Mucosa of descending colon (tissue), 3 donors: ENCODE data around the gene NPTXR. TPM values are rescaled to one million over a fixed set of nuclear protein-coding genes. Genes with fewer than 3 reads are reported as not detected.

ENCODE experiments used
- ATAC-seq: fragments of 200-7000 bp; cut with Tn5 transposase; one replicate; pipeline ENCODE4 v1.9.1; 2020; ENCODE audit warnings: mild to moderate bottlenecking, moderate library complexity
- DNase-seq, 3 donors: peaks; one replicate each; pipeline ENCODE4 v3.0.0-alpha.2; 2020
- H3K36me3 ChIP-seq: fragments of 200-600 bp; one replicate; pipeline ENCODE4 v1.8.0; 2021; ENCODE audit warnings: low read depth, mild to moderate bottlenecking
- H3K4me1 ChIP-seq: fragments of 200-600 bp; one replicate; pipeline ENCODE4 v1.8.0; 2021; ENCODE audit warnings: low read depth, mild to moderate bottlenecking
- H3K4me3 ChIP-seq: fragments of 200-600 bp; one replicate; pipeline ENCODE4 v1.8.0; 2021; ENCODE audit warnings: mild to moderate bottlenecking
- H3K9me3 ChIP-seq: fragments of 200-600 bp; one replicate; pipeline ENCODE4 v1.8.0; 2021; ENCODE audit warnings: mild to moderate bottlenecking
- CTCF ChIP-seq: fragments of 200-600 bp; IDR thresholded peaks from one replicate; pipeline ENCODE4 v1.8.0; 2022; ENCODE audit warnings: antibody characterized with exemption, mild to moderate bottlenecking
- intact Hi-C, 2 donors: fragments of 100-400 bp; cut with DNase I in 1 of 2; cut with micrococcal nuclease in 1 of 2; formaldehyde crosslinking; loops; one replicate each; pipeline versions ENCODE4 v1.11.0 to v1.11.1; 2022; cut with DNase I, micrococcal nuclease
- total RNA-seq, 3 donors: library from RNA; stranded (reverse); fragmentation: NEBNext Ultra II Directional in 2 of 3; extraction: Animal tissue kit (Norgen Biotek cat#: 25700) in 2 of 3; gene quantifications; one replicate each; pipeline versions ENCODE4 v1.2.1 to v1.2.4, GENCODE V29; 2021 to 2023
- donor health status: DM: no; HTN: no; CAD: no; lungs with moderate emphysema.
- donor health status: DM: no; HTN: no; CAD: no.
- donor health status: DM: no; HTN: yes; CAD: no.

Gene NPTXR
- total RNA-seq, 3 donors from 2014 or later = 0.84 to 15.5 (median 1.2) TPM

DNA sequence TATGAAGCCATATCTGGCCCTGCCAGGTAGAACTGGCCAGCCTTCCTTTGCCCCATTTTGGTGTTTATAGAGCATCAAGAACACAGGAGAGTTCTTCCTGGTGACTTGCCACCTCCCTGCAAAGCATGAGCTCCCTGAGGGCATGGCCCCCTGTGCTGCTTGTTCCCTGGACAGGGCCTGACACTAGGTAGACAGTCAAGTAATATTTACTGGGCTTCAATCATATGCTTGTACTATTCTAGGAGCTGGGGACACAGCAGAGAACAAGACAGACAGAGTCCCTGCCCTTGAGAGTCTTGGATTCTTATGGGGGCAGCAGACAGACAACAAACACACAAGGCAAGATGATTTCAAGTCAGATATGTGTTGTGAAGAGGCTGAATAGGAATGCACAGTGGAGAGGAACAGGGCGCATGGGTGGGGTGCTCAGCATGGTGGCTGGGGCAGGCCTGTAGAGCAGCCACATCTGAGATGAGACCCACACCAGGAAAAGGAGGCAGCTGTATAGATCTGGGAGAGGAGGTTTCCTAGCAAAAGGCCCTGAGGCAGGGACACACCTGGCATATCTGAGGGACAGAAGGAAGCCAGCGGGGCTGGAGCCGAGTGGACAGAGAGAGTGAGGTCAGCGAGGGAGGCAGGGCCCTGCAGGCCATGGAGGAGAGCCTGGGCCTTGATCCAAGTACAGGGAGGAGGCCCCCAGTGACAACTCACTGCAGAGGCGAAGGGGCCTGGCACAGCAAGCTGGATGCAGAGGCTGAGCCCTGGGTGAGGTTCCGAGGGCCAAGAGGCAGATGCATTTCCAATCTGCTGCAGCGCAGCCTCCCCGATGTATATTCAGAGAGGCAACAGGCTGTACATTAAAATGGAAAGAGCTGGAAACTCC, 38.4 kb upstream of the NPTXR start:
- Histone ChIP-seq H3K9me3 (no peaks in the 10 kb centered on the region), H3K36me3 (no peaks in the 10 kb centered on the region), H3K4me3 (no peak overlapping the region), H3K4me1 (no peaks in the 10 kb centered on the region)
- ATAC-seq = peak; percentile 42
- no peak for TF ChIP-seq CTCF
- intact Hi-C loops = no loop called here
- DNase-seq = no peak

- Histone ChIP-seq H3K36me3 (no peaks in the 10 kb centered on the region), H3K4me3 (no peak overlapping the region), H3K9me3 (no peaks in the 10 kb centered on the region), H3K4me1 (no peaks in the 10 kb centered on the region)
- intact Hi-C loops = no loop called here
- ATAC-seq (peak; percentile 46), DNase-seq (no peak)
- TF ChIP-seq CTCF = no peak
Observed at GRCh38 chr22:38881464-38881871, 37.6 kb upstream of the NPTXR start.

DNA sequence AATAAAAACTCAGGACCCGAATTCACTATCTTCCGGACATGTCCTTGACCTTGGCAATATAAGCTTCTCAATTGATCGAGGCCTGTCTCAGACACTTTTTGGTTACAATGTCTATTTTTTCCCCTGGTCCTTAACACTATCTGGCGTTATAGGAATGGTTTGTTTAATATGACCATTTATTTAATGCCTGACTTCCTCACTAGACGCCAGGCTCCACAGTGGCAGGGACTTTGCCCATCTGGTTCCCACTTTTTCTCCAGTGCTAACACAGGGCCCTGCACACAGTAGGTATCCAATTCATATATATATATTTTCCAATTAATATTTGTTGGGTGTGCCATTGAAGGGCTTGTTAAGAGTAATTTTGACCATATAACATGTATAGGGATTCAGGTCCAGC, 36.1 kb upstream of the NPTXR start:
- no peak for TF ChIP-seq CTCF
- Histone ChIP-seq H3K4me3 (no peak overlapping the region), H3K4me1 (no peaks in the 10 kb centered on the region), H3K36me3 (no peaks in the 10 kb centered on the region), H3K9me3 (no peaks in the 10 kb centered on the region)
- DNase-seq (no peak), ATAC-seq (no peak)
- intact Hi-C loops = loop anchor here in 1 of 2 donors (10.0 kb wide), 1 partner anchor 125 kb away; no protein-coding TSS in a partner anchor

DNA sequence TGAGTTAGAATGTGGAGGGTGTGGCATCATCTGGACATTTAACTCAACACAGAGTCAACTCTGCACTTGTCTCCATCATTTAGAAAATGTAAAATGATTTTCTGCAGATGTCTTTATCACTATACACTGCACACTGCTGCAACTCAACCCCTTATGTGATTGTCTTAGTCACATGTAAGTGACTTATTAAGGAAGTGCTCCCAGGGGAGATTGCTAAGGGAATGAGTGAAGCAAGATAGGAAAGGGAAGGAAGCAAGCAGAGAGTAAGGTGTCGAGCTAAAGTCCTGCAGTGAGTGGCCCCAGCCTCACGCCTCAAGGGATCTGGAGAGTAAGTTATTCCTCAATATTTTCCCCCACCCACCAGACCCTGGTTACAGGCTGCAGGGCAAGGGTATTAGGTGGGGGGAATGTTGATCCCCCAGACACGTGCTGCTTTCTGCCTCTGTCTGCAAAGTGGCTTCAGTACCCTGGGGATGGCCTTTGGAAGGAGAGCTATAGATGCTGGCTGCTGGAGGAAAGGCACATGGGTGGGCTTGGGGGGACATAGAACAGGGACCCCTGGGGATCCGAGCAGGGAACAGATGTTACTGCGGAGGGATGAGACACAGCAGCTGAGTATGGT, 35.4 kb upstream of the NPTXR start:
- Histone ChIP-seq H3K9me3 (no peaks in the 10 kb centered on the region), H3K4me1 (no peaks in the 10 kb centered on the region), H3K4me3 (no peak overlapping the region), H3K36me3 (no peaks in the 10 kb centered on the region)
- TF ChIP-seq CTCF = no peak
- intact Hi-C loops = loop anchor here in 1 of 2 donors (10.0 kb wide), 1 partner anchor 126 kb away; no protein-coding TSS in a partner anchor
- DNase-seq (no peak), ATAC-seq (no peak)

- intact Hi-C loops = loop anchor here in 1 of 2 donors (10.0 kb wide), 1 partner anchor 127 kb away; no protein-coding TSS in a partner anchor
- Histone ChIP-seq H3K36me3 (no peaks in the 10 kb centered on the region), H3K4me3 (no peak overlapping the region), H3K4me1 (no peaks in the 10 kb centered on the region), H3K9me3 (no peaks in the 10 kb centered on the region)
- TF ChIP-seq CTCF = no peak
- ATAC-seq (no peak), DNase-seq (no peak)
Observed at GRCh38 chr22:38878001-38878400, 34.2 kb upstream of the NPTXR start.
